GM18526 (cell line): ENCODE results near the gene MSANTD2.

Experiments
- POLR2A ChIP-seq: IDR thresholded peaks from 3 replicates; pipeline ENCODE4 v1.6.1; 2011; ENCODE audit not compliant: insufficient read length; ENCODE audit errors: extremely low read depth

Gene MSANTD2

GRCh38 chr11:124800226-124800929 lies at the start of gene MSANTD2:
Gene MSANTD2, minus strand, starts transcription at chr11:124800406. Its CDS starts 26 bp downstream, at chr11:124800380.
- TF ChIP-seq POLR2A = peak; percentile 97

GRCh38 chr11:124846070-124846673 lies 46.0 kb upstream of the MSANTD2 start:
- TF ChIP-seq POLR2A = no peak

- TF ChIP-seq POLR2A = no peak
Measured at GRCh38 chr11:124844664-124845079, 44.5 kb upstream of the MSANTD2 start.

DNA sequence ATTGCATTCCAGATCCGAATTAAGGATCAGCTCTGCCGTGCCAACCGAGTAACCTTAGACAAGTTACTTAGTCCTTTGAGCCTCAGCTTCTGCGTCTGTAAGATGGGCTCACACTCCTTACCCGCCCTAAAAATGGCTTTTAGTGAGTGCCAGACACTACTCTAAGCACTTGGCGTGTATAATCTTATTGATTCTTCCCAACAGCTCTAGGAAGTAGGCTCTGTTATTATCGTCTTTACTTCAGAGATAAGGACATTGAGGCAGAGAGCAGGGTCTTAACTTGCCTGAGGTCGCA lies 43.4 kb upstream of the MSANTD2 start:
- TF ChIP-seq POLR2A = no peak

GRCh38 chr11:124842305-124842704 lies 42.1 kb upstream of the MSANTD2 start:
- no peak for TF ChIP-seq POLR2A

- TF ChIP-seq POLR2A = no peak
Measured at GRCh38 chr11:124841840-124842239, 41.6 kb upstream of the MSANTD2 start.

DNA sequence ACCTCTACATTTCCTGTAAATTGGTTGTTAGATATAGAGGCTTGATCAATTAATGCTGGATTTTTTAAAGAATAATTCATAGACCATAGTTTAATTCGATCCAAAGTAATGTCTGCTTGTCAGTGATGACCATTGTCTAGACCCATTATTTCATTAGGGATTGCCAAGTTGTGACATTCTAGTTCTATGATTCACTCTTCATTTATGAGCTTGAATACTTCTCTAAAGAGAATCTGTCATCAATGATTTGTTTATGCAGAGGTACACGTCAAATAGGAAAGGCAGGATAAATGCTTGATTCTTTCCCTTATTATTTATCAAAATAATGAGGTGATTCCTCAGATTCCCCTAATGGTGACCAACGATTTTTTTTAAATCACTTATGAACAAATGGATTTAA lies 41.0 kb upstream of the MSANTD2 start:
- no peak for TF ChIP-seq POLR2A

DNA sequence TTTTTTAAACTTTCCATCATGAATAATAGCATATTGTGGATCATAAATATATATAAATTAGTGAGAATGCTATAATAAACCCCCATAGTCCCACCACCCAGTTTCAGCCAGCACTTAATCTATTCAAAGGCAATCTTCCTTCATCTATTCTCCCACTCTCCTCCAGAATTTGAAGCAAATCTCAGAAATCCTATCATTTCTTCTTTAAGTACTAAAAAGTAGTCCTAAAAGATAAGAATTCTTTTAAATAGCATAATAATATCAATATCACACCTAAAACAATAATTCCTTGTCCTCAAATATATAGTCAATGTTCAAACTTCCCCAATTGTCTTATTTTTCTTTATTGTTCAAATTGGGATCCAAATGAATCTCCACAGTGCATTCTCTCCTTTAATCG lies 40.5 kb upstream of the MSANTD2 start:
- TF ChIP-seq POLR2A = no peak

DNA sequence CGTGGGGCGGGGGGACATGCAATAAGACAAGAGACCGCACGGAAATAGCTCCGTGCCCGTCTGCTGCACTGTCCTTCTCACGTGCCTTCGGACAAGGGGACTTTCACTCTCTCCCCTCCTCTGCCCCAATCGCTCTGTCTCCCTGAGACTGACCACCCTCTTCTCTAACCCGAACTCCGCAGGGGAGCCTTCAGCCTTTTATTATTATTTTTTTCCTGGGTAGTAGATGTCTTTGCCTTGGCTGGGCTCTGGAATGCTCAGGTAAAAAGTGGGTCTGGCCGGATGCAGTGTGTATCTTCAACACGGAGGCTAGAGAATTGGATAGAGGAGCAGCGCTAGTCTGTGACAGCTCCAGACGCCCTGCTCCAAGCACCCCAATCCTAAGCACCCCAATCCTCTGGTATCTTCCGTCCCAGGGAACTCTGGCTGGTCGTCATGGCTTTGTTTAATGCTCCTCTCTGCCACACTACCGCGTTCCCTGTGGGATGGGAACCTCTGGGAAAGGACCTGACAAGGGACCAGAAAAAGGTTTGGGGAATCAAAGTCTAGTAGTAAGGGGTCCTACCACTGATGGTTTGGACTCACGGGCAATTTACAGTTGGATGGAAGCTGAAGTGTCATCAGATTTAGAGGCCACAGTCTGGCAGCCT lies 39.9 kb upstream of the MSANTD2 start:
- no peak for TF ChIP-seq POLR2A

GRCh38 chr11:124839128-124839971 lies 39.1 kb upstream of the MSANTD2 start:
- TF ChIP-seq POLR2A = no peak

- no peak for TF ChIP-seq POLR2A
Measured at GRCh38 chr11:124838805-124839127, 38.6 kb upstream of the MSANTD2 start.

DNA sequence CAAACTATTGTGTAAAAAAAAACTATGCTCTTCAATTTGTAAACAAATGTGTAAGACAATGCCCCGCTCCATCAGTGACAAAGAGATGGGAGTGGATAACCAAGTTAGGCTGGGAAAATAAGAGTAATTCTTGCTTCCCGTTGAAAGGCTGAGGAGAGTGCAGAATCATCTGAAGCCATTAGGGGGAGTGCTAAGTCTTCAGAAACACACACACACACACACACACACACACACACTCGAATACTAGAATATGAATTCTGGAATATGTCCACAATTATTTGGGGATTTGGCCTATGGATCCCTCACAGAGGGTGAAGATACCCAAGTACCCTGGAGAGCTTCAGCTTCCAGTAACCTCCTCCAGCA lies 37.3 kb upstream of the MSANTD2 start:
- TF ChIP-seq POLR2A = no peak

DNA sequence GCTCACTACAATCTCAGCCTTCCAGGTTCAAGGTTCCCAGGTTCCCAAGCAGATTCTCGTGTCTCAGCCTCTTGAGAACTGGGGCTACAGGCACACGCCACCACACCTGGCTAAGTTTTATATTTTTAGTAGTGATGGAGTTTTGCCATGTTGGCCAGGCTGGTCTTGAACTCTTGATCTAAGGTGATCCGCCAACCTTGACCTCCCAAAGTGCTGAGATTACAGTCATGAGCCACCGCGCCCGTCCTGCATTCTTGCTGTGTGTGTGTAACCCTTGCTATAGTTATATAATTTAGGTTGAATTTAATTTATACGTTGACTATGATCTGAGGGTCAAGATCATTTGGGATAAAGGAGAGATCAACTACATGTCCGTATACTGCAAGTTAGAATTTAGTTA lies 35.7 kb upstream of the MSANTD2 start:
- TF ChIP-seq POLR2A = no peak

GRCh38 chr11:124834526-124835180 lies 34.4 kb upstream of the MSANTD2 start:
- TF ChIP-seq POLR2A = no peak

- no peak for TF ChIP-seq POLR2A
Measured at GRCh38 chr11:124832571-124832970, 32.4 kb upstream of the MSANTD2 start.
